HG02970 (cell line): ENCODE results near the gene SPP2.

Experiments used
- ATAC-seq: cut with Tn5 transposase; IDR thresholded peaks from one replicate; pipeline ENCODE4 v1.9.1; 2021; ENCODE audit warnings: mild to moderate bottlenecking, moderate library complexity, moderate number of reproducible peaks; ENCODE audit not compliant: unreplicated experiment, low FRiP score

The SPP2 gene

GRCh38 chr2:234091432-234091879 lies 41.0 kb downstream of the SPP2 start:
- no peak for ATAC-seq

DNA sequence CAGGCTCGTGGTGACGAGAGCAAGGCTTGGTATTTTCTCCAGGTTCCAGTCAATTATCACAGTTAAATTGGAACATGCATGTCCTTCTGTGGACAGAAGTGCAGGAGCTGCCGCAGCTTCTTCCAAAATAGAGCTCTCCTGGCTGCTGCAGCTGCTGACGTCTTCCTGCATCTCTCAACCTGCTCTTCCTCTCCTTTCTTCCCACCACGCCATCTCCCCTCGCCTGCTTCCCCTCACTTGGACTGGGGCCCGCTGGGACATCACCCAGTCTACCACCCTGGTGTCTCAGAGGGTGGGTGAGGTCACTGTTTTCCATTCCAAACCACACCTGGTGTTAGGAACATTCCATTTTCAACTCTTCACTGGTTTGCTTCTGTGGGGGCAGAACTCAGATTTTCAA lies 41.4 kb downstream of the SPP2 start:
- no peak for ATAC-seq

DNA sequence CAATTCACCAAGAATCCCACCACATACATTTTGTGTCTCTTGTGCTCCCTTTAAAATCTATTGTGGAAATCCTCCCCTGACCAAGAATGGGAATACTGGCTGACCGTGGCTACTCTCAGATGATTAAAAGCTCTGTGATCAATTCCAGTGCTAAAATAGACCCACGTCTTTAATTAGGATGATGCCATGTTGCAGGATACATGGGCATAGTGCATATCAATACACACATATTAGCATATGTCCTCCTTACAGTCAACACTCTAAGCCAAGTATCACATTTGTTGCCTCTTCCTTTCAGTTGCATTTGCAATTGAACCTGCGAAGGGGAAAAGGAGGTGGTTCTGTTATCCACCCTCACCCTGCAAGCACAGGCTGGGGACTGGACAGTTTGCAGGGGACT lies 41.8 kb downstream of the SPP2 start:
- ATAC-seq, result no peak

GRCh38 chr2:234095301-234095700 lies 44.8 kb downstream of the SPP2 start:
- ATAC-seq, result no peak

GRCh38 chr2:234096164-234096563 lies 45.7 kb downstream of the SPP2 start:
- ATAC-seq, result no peak

GRCh38 chr2:234098681-234099080 lies 48.2 kb downstream of the SPP2 start:
- ATAC-seq, result no peak

GRCh38 chr2:234099266-234099665 lies 48.8 kb downstream of the SPP2 start:
- no peak for ATAC-seq

DNA sequence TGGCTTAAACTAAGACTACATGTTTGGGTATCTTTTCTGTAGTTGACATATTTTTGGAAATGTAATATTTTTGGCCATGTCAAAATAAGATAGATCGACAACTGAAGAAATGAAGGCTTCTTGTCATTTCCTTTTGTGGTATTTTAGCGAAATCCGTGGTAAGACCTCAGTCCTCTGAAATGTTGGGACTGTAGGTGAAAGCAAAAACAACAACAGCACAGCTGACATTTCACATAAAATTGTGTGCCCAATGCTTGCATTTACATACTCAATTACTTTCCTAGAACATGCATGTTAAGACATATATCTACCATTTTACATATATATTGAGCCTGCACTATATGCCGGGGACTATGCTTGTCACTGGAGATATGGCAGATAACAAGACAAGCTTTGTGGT lies 50.2 kb downstream of the SPP2 start:
- ATAC-seq, result no peak

- no peak for ATAC-seq
These were observed 51.6 kb downstream of the SPP2 start for GRCh38 chr2:234102112-234102511.

- ATAC-seq, result no peak
These were observed 57.4 kb downstream of the SPP2 start for GRCh38 chr2:234107861-234108260.

GRCh38 chr2:234109321-234109720 lies 58.8 kb downstream of the SPP2 start:
- ATAC-seq, result no peak

DNA sequence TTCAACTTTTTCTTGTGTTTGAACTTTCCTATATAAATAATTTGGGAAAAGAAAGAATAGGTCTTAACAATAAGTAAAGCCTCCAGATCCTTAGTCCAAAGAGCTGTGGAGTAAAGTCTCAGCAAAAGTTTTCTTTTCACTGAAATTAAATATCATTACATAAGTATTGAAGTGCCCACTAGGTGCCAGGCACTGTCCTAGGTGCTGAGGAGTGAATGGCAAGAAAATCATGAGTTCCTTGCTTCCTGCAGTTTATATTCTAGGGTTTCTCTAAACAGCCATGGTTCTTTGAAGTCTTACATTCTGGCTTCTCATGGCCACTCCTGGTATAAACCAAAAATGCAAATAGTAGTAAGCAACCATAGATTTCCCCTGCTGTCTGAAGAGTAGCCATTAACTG lies 59.7 kb downstream of the SPP2 start:
- ATAC-seq, result no peak

- ATAC-seq, result no peak
These were observed 61.0 kb downstream of the SPP2 start for GRCh38 chr2:234111523-234111922.

DNA sequence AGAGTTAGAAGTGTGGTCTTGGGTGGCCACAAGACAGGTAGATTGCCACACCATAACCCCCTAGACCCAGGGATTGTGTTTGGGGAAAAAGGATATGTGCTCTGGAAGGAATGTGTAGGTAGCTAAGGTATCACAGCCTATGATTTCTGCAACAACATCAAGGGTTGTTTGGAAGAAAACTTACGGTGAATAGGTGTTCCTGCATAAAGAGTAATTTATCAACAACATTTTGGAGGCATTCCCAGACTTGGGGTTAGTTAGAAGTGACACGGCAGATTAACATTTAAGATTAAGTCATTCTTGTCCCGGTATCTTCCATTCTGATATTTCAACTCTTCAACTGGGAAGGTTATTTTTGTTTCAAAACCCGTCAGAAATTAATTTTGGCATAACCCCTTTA lies 65.5 kb downstream of the SPP2 start:
- ATAC-seq, result no peak

GRCh38 chr2:234121999-234122398 lies 71.5 kb downstream of the SPP2 start:
- no peak for ATAC-seq

- ATAC-seq, result no peak
These were observed 75.1 kb downstream of the SPP2 start for GRCh38 chr2:234125451-234126145.

- ATAC-seq, result no peak
These were observed 75.6 kb downstream of the SPP2 start for GRCh38 chr2:234126146-234126470.
